GM21360 (cell line): ENCODE data around the gene PHF20.
"Not testable (repeated sequence)": the region's sequence is repeated elsewhere in the genome, so short reads cannot be mapped to it uniquely, and the experiment has no call there.

Source experiments
- ATAC-seq: cut with Tn5 transposase; IDR thresholded peaks from one replicate; pipeline ENCODE4 v1.9.1; 2021; ENCODE audit warnings: mild to moderate bottlenecking, moderate library complexity; ENCODE audit not compliant: unreplicated experiment

PHF20 gene

DNA sequence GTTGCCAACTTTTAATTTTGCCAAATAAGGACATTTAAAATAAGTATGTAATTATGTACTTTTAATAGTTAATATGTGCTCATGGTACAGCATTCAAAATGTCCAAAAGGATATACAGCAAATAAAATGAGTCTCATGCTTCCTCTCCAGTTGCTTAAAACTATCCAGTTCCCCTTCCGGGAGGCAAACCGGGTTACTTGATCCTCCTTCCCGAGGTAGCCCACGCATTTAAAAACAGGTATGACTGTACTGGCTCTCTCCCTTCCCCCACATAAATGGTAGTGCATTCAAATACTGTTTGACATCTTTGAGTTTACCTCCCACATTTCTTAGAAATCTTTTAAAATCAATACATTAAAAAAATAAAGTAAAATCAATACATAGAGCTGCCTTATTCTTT, 66.4 kb downstream of the PHF20 start:
- ATAC-seq, result no peak

DNA sequence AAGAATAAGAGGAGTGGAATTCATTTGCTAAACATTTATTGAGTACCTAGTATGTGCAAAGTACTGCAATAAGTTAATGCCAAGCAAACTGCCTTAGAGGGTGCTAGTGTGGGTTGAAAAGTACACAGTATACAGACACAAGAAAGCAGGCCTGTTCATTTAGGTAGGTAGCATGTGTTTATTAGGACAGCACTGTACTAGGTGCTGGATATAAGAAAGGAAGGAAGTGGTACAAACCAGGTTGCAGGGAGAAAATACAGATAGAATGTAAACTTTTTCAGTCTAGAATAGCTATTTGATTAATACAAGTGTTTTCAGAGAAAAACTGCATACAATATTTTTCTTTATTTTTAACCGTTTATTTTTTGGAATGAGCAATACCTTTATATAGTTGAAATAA, 68.1 kb downstream of the PHF20 start:
- ATAC-seq, result no peak

DNA sequence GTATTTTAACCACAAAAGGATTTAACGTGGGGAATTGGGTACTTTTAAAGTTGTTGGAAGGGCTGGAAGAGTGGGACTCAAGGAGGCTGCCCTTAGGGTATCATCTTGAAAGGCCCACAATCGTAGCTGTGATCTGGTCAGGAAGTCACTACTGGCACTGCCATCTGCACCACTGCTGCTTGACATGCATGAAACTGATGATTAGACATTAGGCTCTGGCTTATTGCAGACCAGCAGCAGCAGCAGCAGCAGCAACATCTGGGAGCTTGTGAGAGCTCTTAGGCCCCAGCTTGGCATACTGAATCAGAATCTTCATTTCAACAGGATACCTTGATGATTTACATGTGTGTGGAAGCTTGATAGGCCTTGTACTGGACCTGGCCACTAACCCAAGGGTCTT, 68.6 kb downstream of the PHF20 start:
- no peak for ATAC-seq

DNA sequence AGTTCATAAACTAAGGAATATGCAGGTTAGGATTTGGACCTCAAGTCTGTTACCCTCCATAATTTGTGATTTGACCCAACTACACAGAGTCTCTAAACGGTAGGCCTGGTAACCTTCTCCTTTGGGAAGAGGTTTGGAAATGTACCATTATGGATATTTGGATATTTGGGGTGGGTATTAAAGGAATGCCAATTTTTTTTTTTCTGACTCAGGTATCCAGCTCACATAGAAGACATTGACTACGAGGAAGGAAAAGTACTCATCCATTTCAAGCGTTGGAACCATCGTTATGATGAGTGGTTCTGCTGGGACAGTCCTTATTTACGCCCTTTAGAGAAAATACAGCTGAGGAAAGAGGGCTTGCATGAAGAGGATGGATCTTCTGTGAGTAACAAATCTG, 70.5 kb downstream of the PHF20 start:
- ATAC-seq, result no peak

DNA sequence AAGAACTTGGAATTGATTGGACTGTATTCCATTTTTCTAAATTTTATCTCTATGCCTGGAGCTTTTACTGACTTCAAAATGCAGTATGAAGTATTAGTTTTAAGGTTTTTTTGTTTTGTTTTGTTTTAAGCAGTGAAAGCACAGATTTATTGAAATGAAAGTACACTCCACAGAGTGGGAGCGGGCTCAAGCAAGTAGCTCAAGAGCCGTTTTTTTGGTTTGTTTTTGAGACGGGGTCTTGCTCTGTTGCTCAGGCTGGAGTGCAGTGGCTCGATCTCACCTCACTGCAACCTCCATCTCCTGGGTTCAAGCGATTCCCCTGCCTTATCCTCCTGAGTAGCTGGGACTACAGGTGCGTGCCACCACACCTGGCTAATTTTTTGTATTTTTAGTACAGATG, 72.1 kb downstream of the PHF20 start:
- not testable (repeated sequence) for ATAC-seq

DNA sequence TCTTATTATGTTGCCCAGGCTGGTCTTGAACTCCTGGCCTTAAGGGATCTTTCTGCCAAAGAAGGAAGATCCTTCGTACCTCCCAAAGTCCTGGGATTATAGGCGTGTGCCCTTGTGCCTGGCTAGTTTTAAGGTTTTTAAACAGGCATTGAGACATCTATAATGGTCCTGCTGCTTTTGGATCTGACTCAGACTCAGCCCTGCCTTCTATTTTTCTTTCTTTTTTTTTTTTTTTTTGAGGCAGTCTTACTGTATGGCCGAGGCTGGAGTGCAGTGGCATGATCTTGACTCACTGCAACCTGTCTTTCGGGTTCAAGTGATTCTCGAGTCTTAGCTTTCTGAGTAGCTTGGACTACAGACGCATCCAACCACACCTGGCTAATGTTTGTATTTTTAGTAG, 73.7 kb downstream of the PHF20 start:
- ATAC-seq, result no peak

DNA sequence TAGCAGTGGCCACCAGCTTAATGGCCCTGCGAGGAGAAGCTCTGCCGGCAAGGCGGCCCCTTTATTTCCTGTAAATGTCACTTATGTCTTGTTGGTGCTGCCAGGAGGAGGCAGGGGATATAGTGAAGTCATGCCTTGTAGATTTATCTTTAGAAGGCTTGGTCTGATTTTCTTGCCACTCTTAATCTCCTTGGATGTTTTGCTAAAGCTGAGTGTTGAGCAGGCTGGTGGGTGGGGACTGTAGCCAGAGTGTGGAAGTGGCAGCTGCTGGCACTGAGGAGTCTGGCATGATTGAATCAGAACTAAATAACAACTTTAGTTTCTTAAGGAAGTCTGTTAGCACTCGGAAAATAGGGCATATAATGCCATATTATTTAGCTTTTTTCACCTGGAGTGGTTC, 77.9 kb downstream of the PHF20 start:
- no peak for ATAC-seq

DNA sequence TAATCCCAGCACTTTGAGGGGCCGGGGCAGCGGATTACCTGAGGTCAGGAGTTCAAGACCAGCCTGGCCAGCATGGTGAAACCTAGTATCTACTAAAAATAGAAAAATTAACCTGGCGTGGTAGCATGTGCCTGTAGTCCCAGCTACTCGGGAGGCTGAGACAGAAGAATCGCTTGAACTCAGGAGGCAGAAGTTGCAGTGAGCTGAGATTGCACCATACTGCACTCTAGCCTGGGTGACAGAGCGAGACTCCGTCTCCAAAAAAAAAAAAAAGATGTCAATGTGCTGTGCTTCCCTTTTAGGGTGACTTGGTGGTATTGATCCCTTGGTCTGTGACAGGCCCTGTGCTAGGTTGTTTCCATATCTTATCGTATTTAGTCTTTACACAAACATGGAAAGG, 79.8 kb downstream of the PHF20 start:
- not testable (repeated sequence) for ATAC-seq

DNA sequence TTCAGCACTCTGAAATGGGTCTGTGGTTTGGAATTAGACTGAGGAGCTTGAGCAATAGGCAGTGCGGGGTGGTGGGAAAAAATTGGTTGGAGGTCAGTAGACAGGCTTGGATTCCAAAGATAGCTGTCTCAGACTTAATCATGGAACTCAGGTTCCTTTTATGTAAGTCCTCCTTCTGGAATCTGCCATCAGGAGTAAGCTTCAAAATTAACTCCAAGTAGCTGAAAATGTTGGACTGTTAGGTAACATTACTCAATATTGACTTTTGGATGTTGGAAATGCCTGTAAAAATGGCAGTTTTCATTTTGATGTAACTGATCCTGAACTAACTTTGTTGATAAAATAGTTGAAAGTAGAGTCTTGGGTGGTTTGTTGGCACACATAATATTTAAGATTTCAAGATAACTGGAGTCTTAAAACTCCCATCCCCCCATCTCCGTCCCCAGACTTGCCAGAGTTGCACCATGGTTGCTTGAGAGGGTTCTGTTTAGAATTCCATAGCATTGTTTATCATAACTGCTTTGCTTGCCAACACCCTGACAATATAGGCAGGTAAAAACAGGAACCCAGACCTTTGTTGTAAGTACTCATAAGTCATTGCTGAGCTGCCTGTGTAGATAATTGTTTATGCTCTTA, 83.0 kb downstream of the PHF20 start:
- no peak for ATAC-seq

DNA sequence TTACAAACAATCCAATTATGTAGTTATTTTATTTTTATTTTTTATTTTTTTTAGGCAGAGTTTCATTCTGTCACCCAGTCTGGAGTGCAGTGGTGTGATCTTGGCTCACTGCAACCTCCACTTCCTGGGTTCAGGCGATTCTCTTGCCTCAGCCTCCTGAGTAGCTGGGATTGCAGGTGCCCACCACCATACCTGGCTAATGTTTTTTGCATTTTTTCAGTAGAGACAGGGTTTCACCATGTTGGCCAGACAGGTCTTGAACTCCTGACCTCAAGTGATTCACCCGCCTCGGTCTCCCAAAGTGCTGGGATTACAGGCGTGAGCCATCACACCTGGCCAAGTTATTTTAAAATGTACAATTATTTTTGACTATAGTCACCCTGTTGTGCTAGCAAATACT, 83.8 kb downstream of the PHF20 start:
- not testable (repeated sequence) for ATAC-seq

DNA sequence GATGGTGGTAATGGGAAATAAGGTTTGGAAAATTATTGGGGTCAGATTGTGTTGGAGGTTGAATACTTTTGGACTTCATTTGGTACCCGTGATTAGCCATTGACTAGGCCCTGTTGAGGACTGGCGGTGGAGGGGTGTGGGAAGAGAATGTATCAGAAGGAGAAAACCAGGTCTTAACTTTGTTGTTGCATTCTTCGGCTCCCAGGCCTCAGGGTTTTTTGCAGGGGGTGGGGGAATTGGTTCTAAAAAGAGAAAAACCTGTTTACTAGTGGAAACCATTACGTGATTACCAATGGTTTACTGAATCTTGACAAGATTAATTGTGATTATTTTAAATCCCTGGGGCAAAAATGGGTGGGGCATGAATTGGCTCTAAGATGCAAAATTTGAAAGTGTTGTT, 85.1 kb downstream of the PHF20 start:
- no peak for ATAC-seq

DNA sequence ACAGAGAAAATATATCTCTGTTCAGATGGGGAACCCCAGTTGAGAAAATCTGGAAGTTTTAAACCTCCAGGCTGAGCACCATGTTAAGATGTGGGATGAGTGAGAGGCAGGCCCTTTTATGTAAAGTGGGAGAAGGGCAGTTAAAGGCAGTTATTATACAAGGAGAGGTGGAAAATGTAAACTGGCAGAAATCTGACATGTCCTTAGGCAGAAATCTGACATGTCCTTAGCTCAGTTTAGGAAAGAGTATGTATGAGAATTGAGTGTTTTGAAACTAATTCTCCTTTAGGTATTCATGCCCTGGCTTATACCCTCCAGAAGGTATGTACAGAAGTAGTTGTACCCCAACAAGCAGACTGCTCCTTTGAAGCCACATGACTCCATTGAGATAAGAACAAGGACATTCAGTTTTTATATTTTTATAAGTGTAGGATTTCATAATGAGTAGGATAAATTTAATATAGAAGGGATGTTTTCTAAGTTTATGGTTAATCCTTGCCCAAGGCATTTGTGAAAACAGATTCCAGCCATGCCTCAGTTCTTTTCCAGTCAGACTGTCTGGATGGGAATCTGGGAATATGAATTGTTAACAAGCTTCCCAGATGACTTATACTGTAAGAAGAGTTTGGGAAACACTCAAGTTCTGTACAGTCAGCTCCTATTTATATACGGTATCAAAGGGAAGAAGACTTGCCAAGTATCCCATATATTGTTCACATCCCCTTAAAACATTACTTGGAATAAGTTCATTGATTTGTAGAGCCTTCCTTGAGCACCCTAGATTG, 94.8 kb downstream of the PHF20 start:
- ATAC-seq, result no peak

DNA sequence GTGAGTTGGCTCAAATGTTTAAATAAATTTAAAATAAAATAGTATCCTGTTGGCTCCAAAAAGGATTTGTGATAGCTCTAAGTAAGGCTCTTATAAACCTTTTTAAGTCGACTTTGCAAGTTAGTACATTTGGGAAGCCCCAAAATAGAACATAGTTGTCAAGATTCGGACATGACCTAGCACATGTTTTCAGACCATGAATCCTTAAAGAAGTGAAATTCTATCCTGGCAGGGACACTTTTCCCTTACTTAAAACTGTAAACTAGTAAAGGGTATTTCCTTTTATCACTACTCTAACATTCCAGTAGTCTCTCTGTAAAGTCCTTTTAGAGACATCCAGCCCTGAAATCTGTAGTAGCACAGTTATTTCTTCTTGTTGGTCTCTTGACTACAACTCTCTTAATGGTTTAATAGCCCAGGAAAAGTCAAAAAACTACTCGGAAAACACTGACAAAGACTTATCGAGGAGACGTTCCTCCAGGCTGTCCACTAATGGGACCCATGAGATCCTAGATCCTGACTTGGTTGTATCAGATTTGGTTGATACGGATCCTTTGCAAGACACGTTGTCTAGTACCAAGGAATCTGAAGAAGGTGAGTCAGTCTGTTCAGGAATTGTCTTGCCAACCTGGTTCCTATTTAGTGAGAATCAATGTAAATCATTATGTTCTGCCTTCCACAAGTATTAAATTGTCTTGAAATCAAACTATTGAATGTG, 98.9 kb downstream of the PHF20 start:
- ATAC-seq, result no peak

DNA sequence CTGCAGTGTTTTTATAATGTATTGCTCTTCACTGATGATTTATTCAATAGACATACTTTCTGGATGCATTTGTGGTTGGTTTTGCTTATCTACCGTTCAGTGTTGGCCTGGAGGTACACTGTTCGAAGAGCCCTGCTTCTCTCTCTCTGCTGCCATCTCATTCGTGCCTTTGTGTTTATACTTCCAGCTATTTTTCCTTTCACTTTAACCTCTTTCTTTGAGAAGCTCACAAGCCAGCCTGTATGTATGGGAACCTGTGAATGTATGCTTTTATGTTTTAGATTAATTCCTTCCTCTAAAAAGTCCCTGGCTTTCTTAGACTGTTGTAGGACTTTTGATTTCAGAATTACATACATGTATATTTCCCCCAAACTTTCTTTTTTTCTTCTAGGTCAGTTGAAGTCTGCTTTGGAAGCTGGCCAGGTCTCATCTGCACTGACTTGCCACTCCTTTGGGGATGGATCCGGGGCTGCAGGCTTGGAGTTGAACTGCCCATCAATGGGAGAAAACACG, 99.5 kb downstream of the PHF20 start:
- no peak for ATAC-seq

DNA sequence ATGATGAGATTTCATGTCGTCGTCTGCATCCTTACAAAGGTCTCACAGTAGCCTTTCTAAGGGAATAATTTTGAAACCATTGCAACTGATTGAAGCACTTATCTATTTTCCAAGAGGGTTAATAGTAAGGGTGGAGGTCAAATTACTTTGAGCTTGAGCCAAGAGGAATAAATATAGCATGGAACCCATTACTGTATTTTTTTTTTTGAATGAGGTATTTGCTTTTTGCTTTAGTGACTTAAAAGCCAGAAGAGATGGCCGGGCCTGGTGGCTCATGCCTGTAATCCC, 104.2 kb downstream of the PHF20 start:
- no peak for ATAC-seq

DNA sequence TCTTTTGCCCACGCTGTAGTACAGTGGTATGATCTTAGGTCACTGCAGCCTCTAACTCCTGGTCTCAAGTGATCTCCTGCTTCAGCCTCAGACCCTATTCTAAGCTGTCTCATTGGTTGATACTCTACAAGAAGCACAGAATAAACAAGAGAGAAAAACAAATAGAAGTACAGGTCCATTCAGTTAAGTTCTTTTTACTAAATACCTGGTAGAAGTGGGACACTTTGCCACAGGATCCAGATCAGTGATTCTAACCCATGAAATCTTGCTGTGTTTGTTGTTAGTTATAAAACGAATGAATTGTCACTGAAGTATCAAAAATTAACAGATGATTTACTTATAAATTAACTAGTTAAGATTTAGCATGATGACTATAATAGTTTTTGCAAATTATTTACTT, 105.8 kb downstream of the PHF20 start:
- ATAC-seq, result no peak

DNA sequence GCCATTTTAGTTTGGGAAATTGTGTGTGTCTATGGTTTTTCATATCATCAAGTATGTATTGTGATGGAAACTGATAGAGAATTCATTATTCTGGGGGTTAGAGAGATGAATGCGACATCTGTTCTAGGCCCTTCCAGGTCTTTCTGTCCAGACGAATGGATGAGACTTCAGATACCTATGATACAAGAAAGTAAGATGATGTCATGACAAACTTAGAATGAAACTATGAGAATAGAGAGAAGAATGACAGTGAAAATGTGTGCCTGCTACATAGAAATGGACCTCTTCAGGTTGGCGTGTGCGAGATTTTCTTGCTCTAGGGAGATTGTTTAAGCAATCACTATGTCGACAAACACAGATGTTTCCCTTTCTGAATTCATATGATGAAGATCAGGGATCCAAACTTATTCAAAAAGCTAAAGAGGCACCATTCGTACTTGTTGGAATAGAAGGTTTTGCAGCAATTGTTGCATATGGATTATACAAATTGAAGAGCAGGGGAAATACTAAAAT, 106.4 kb downstream of the PHF20 start:
- no peak for ATAC-seq

DNA sequence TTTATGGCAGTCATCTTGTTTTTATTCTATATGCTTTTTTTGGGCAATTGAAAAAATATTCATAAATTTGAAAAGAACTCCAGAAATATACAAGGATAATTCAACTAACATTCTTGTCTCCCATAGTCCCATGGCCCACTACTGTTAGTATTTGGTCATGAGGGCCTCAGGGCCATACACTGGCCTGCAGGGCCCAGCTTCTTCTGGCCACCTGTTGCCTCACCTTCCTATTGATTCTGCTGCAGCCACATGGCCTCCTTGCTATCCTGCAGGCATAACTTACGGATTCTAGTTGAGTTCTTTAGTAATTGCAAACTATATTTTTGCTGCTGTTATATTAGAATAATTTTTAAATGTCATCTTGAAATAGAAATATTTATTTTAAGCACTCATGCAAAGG, 109.9 kb downstream of the PHF20 start:
- ATAC-seq, result no peak

DNA sequence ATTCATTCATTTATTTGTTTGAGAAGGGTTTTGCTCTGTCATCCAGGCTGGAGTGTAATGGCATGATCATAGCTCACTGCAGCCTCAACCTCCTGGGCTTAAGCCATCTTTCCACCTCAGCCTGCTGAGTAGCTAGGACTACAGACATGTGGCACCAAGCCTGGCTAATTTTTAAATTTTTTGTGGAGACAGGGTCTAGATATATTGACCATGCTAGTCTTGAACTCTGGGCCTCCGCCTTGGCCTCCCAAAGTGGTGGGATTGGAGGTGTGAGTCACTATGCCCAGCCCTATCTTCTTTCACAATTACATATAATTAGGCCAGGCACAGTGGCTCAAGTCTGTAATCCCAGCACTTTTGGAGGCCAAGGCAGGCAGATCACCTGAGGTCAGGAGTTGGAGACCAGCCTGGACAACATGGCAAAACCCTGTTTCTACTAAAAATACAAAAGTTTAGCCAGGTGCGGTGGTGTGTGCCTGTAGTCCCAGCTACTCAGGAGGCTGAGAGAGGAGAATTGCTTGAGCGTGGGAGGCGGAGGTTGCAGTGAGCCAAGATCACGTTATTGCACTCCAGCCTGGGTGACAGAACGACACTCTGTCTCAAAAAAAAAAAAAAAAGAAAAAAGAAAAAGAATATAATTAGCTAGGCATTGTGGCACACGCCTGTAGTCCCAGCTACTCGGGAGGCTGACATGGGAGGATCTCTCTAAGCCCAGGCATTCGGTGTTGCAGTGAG, 110.8 kb downstream of the PHF20 start:
- not testable (repeated sequence) for ATAC-seq

DNA sequence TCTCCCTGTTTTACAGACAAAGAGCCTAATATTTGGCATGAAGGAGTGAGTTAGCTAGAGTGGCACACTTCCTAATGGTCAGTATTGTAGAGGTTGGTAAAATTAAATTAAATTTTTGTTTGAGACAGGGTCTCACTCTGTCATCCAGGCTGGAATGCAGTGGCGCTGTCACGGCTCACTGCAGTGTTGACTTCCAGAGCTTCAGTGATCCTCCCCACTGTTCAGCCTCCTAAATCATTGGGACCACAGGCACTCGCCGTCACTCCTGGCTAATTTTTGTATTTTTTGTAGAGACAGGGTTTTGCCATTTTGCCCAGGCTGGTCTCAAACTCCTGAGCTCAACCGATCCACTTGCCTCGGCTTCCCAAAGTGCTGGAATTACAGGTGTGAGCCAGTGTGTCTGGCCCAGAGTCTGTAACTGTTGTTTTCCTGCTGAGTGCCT, 111.5 kb downstream of the PHF20 start:
- no peak for ATAC-seq
